AG09319 (cell line): ENCODE results near the gene RRP36.

Source experiments
- DNase-seq: peaks from one replicate; pipeline ENCODE4 v3.0.0-alpha.2; 2010; ENCODE audit warnings: low read depth; ENCODE audit errors: extremely low read depth
- TF ChIP-seq, protein P1 (sequence below): IDR thresholded peaks from 2 replicates; pipeline ENCODE4 v1.5.1; 2011; ENCODE audit warnings: low read depth, mild to moderate bottlenecking, inconsistent platforms, low read length, moderate library complexity

RRP36 gene, protein sequence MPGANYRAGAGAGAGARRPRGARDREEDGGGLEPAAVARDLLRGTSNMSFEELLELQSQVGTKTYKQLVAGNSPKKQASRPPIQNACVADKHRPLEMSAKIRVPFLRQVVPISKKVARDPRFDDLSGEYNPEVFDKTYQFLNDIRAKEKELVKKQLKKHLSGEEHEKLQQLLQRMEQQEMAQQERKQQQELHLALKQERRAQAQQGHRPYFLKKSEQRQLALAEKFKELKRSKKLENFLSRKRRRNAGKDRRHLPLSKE

DNA sequence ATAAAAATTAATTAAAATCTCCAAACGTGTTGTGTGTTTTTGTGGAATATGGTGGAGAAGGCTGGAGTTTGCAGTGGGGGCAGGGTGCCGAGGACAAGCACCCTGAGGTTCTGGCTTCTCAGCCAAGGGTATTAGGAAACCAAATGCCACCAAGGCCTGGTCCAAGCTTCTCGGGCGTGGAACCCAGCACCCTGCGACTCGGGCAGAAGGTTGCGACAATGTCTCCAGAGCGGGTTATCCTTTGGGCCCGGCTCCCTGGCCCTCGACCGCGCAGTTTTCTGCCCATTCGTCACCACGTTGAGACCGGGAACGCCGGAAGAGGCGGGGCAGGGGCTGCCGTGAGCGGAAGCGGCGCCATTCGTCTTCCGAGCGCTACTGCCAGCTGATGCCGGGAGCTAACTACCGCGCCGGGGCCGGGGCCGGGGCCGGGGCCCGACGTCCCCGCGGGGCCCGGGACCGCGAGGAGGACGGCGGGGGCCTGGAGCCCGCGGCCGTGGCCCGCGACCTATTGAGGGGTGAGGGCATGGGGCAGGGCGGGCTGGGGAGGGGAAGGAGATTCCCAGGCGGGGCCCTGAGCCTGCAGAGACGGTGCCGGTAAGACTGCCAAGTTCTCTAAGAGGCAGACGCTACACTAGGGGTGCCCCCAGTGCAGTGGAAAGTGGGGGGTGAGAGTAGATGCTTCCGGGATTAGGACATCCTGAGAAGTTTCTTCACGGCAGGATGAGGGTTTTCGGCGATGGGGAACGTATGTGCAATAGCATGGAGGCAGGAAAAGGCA, at the start of gene RRP36:
Gene RRP36 (plus strand): TSS at position 354 of the 778 bp plus-strand sequence. CDS start 32 bp downstream, at position 386.
- TF ChIP-seq, protein P1, sequence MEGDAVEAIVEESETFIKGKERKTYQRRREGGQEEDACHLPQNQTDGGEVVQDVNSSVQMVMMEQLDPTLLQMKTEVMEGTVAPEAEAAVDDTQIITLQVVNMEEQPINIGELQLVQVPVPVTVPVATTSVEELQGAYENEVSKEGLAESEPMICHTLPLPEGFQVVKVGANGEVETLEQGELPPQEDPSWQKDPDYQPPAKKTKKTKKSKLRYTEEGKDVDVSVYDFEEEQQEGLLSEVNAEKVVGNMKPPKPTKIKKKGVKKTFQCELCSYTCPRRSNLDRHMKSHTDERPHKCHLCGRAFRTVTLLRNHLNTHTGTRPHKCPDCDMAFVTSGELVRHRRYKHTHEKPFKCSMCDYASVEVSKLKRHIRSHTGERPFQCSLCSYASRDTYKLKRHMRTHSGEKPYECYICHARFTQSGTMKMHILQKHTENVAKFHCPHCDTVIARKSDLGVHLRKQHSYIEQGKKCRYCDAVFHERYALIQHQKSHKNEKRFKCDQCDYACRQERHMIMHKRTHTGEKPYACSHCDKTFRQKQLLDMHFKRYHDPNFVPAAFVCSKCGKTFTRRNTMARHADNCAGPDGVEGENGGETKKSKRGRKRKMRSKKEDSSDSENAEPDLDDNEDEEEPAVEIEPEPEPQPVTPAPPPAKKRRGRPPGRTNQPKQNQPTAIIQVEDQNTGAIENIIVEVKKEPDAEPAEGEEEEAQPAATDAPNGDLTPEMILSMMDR: no peak
- DNase-seq: no peak

DNA sequence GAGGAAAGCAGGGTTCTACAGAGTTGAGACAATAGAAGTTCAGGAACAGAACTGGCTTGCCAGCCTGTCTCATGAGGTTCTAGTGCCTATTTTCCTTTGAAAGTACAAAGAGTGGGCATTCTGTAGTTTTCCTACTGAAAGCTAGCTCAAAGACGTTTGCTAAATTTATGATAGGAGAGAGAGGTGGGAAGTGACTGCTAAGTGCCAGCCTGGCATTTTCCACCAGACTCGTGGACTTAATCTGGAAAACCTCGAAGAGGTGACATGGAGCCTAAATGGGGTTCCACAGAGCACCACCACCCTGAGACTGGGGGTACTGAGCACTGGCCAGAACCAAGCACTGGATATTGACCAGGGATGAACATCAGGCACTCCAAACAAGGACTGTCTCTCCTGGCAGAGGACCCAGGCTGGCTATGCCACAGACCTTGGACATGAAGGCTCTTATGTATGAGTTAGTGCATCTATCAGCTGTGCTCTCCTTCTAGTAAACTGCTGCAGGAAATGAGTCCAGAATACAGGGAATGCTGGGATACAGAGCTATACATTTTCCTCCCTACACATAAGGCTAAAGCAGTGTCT, 49.6 kb upstream of the RRP36 start:
- DNase-seq: no peak
- TF ChIP-seq, protein P1: no peak

DNA sequence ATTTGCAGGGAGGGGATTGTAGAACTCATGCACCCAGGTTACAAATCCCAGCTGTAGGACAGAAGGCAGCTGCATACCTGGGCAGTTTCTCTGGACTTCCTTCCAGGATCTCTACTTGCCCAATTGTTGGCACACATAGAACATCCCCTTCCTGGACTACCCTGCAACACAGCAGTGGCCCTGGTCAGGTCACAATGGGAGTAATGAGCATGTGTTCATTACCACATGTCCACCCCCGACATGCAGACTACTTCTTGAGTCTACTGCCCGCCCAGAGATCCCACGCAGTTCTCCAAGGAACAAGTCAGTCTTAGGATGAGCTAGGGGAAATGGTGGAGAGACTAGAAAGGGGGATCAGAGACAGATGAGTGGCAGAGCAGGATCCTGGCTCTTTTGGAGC, 47.5 kb upstream of the RRP36 start:
- DNase-seq: no peak
- TF ChIP-seq, protein P1: no peak

DNA sequence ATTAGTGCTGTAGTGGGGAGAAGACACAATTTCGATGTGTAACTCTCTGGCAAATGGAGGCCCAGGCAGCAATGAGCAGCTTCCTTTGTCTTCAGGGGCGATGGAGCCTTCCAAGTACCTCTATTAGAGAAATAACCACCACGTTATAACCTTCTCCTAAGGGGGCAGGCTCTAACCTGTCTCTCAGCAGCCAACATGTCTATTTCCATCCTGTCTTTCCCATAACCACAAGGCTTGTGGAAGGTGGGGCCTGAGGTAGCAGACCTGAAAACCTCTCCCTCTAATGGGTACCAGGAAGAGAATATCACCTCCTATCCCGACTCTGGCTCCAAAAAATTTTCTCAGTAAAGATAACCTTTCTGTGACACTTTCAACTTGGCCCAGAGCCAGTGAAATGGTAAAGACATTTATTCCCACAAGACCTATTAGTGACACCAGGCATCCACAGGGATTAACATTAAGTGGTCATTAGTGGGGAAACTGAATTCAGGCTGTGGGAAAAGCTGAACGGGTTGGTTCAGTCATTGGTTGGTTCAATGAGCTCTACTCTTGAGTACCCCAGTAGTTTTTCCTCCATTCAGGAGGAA, 46.4 kb upstream of the RRP36 start:
- no peak for DNase-seq
- TF ChIP-seq, protein P1: no peak

DNA sequence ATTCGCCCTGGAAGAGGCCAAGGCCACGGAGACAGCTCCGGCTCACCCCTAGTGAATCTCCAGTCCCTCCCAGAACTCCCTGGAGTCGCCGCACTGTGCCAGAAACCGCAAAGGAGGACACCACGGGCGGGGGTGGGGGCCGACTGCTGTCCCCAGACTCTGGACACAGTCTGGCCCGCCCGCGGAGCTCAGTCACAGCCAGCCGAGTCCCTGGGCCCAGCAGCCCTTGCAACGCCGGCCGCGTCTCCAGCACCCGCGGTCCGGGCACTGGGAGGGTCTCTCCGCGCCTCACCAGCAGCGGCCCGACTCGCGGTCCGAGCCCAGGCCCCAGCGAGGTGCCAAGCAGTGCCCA, 43.0 kb upstream of the RRP36 start:
- TF ChIP-seq, protein P1: no peak
- DNase-seq: no peak

DNA sequence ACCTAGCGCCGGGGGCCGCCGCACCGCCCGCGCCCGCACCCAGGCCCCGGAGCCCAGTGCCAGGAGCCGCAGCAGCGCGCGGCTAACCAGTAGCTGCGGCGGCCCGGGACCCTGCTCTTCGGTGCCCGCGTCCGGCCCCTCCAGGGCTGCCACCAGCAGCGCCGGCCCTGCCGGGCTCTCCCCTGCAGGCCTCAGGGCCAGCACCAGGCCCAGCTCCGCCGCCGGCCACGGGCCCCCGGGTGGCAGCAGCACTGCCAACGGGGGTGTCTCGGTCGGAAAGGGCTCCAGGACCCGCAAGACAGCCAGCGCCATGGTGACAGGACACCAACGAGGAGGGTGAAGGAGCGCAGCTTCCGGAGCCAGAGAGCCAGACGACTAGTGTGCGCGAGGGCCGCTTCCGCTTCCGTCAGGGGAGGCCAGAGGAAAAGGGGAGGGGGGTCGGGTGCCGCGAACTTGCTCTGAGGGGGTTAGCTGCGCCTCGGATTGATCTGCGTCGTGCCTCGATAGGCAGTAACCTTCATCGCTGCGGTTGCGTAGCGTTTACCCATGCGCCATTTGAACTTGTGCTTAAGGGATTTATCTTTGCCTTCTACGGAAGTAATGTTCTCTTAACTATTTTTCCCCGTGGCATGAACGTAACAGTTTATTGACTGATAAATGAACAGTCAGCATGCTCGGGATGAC, 42.4 kb upstream of the RRP36 start, which contains the start of gene PEX6:
Gene PEX6 (minus strand): TSS at position 343 of the 684 bp plus-strand sequence. CDS start 31 bp downstream, at position 312.
- DNase-seq: peak; percentile 40
- TF ChIP-seq, protein P1: no peak
